ENCODE data around the gene ZNF536.

GRCh38 chr19:30426864-30427263, 54.7 kb downstream of the ZNF536 start:
- no peak for TF ChIP-seq CTCF (conservative IDR thresholded peaks at IDR 0.05)
- TF ChIP-seq EZH2 (IDR thresholded peaks at IDR 0.05; ENCODE audit: low read depth): no peak
